Measurements from ENCODE around the gene SLC27A5.

SLC27A5 gene

DNA sequence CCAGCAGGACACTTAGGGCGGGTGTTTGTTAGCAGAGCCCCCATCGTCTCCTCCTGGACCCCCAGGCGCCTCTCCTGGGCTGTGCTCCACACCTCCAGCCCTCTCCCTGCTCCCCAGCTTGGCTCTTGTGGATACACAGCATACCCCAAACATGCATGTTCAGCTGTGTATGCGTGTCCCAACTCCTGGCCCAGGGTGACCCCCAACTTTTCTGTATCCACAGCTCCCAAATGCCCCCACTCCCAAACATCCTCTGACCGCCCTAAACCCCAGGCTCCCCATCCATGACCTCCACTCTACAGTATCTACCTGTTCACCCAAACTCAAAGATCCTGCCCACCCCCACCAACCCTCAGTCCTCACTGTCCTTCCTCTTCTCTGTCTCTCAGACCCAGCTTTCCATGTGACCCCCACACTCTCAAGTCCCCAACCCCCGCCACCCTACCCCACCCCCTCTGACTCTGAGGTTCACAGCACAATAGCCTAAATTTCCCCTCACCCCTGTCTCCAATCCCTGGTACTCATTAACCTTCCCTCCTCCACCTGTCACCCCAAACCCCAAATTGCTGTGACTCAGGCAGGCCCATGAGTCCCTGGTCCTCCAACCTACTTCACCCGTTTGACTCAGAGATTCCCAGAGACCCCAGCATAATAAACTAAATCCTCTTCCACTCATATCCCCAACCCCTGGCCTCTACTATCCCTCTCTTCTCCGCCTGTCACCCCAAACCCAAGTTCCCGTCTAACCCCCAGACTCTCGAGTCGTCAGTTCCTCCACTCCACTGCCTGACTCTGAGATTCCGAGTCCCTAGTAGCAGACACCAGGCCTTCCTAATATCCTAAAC lies 45.7 kb upstream of the SLC27A5 start:
- no peak for TF ChIP-seq ZNF274 (IDR thresholded peaks at IDR 0.05; ENCODE audit: low read depth, low read length)
- no peak for TF ChIP-seq YY1 (IDR thresholded peaks at IDR 0.05; ENCODE audit: insufficient read depth, insufficient read length)
- TF ChIP-seq SUZ12 (IDR thresholded peaks at IDR 0.05; ENCODE audit: extremely low read depth, insufficient read depth, insufficient read length), result no peak
- H3K4me1 ChIP-seq (ENCODE audit: insufficient read depth, insufficient read length), result no peaks in the 10 kb centered on the region

DNA sequence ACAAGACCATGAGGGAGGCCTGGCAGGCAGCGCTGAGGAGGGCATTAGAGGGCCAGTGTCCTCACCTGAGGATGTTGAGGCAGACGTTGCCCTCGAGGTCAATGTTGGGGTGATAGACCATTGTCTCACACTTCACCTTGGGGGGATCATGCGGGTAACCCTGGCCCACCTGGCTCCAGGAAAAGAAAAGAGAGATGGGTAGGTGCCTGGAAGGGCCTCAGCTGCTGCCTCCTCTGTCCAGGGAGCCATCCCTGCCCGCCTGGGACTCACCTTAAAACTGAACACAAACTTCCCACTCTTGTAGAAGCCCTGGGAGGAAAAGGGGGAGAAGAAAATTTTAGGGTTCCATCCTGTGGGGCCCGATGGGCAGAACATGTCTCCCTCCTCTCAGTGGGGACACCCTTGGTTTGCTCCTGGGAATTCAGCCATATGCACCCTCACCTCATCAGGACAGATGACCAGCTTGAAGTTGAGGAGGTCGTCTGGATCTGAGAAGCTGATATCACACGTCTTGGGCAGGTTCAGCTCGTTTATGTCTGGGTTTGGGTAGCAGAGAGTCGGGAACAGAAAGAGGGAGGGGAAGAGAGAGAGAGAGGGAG lies 44.9 kb upstream of the SLC27A5 start:
- H3K9me3 ChIP-seq (ENCODE audit: insufficient read depth, low read length), result no peaks in the 10 kb centered on the region
- H3K36me3 ChIP-seq (ENCODE audit: insufficient read depth, insufficient read length, low read length), result peaks cover 43% of the 10 kb centered on the region
- H3K4me3 ChIP-seq (ENCODE audit: insufficient read length, low read depth), result peak overlapping the region; percentile 50
- TF ChIP-seq SUZ12 (IDR thresholded peaks at IDR 0.05; ENCODE audit: extremely low read depth, insufficient read depth, insufficient read length), result no peak
- no peak for TF ChIP-seq ZNF274 (IDR thresholded peaks at IDR 0.05; ENCODE audit: low read depth, low read length)
- TF ChIP-seq YY1 (IDR thresholded peaks at IDR 0.05; ENCODE audit: insufficient read depth, insufficient read length), result no peak
- H3K27me3 ChIP-seq (ENCODE audit: insufficient read depth, insufficient read length), result no peaks in the 10 kb centered on the region
- DNase-seq (ENCODE audit: low read depth, low spot score), result no peak
- no peaks in the 10 kb centered on the region for H3K4me1 ChIP-seq (ENCODE audit: insufficient read depth, insufficient read length)
- H3K9ac ChIP-seq (ENCODE audit: insufficient read length, low read depth), result peak overlapping the region; percentile 50

More for the DNA sequence above, 45.7 kb upstream of the SLC27A5 start:
- no peaks in the 10 kb centered on the region for H3K9me3 ChIP-seq (ENCODE audit: insufficient read depth, low read length)
- DNase-seq (ENCODE audit: low read depth, low spot score), result no peak
- no peaks in the 10 kb centered on the region for H3K27me3 ChIP-seq (ENCODE audit: insufficient read depth, insufficient read length)
- peak overlapping the region; percentile 50 for H3K4me3 ChIP-seq (ENCODE audit: insufficient read length, low read depth)
- H3K36me3 ChIP-seq (ENCODE audit: insufficient read depth, insufficient read length, low read length), result peaks cover 43% of the 10 kb centered on the region
- H3K9ac ChIP-seq (ENCODE audit: insufficient read length, low read depth), result peak overlapping the region; percentile 76

DNA sequence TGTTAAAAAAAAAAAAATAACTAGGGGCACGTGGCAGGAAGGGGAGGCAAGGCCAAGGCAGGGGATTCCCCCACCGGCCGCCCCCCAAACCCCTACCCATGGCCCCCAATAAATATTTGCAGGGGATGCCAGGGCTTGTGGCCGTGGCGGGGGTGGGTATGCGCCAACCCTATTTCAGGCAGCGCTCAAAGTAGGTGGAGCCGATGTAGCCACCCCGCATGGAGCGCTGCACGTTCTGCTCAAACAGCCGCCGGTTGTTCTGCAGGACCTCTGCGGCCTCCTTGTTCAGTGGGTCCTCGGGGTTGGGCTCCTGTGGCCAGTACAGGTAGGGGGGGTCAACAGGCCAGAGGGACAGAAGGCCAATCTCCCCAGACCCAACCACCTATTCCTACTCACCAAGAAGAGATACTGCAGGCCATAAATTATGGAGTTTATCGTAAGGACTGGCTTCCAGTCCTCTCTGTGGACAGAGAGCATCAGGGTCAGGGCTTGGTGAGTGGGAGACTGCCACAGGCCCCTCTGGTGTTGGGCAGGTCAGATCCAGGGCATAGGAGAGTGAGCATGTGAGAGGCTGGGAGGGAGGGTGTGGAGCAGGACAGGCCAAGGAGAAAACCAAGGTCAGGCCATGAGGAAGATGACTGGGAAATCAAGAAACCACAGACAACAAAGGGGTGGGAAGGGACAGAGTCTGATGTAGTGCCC lies 44.3 kb upstream of the SLC27A5 start:
- Histone ChIP-seq H3K27me3 (ENCODE audit: insufficient read depth, insufficient read length) (no peaks in the 10 kb centered on the region), H3K9me3 (ENCODE audit: insufficient read depth, low read length) (no peaks in the 10 kb centered on the region), H3K4me3 (ENCODE audit: insufficient read length, low read depth) (no peak overlapping the region), H3K4me1 (ENCODE audit: insufficient read depth, insufficient read length) (no peaks in the 10 kb centered on the region), H3K9ac (ENCODE audit: insufficient read length, low read depth) (no peak overlapping the region), H3K36me3 (ENCODE audit: insufficient read depth, insufficient read length, low read length) (peaks cover 46% of the 10 kb centered on the region)
- no peak for DNase-seq (ENCODE audit: low read depth, low spot score)
- TF ChIP-seq YY1 (IDR thresholded peaks at IDR 0.05; ENCODE audit: insufficient read depth, insufficient read length), result no peak
- TF ChIP-seq SUZ12 (IDR thresholded peaks at IDR 0.05; ENCODE audit: extremely low read depth, insufficient read depth, insufficient read length), result no peak
- TF ChIP-seq ZNF274 (IDR thresholded peaks at IDR 0.05; ENCODE audit: low read depth, low read length), result no peak

DNA sequence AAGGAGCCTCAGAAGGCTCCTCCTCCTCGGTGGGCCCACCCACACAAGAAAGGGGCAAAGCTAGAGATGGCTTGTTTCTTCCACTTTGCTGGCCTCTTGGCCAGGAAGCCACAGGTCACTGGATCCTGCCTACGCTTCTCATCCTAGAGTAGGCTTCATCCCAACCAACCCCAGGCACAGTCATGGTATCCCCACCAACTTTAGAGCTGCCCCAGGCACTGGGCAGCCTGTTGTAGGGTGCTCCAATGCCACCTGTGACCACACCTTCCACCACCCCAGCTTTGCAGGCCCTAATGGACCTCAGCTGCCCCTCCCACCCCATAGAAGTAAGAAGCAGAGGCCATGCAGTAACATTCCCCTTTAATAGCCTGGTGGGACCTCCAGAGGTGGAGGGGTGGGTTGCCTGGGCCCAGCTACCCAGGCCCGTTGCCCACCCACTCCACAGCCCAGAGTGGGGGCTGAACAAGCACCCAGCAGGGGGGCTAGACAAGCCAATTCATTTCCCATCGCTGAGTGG lies 43.6 kb upstream of the SLC27A5 start:
- H3K4me3 ChIP-seq (ENCODE audit: insufficient read length, low read depth), result peak overlapping the region; percentile 87
- H3K4me1 ChIP-seq (ENCODE audit: insufficient read depth, insufficient read length), result no peaks in the 10 kb centered on the region
- no peaks in the 10 kb centered on the region for H3K27me3 ChIP-seq (ENCODE audit: insufficient read depth, insufficient read length)
- peaks cover 49% of the 10 kb centered on the region for H3K36me3 ChIP-seq (ENCODE audit: insufficient read depth, insufficient read length, low read length)
- H3K9ac ChIP-seq (ENCODE audit: insufficient read length, low read depth), result peak overlapping the region; percentile 80
- no peak for DNase-seq (ENCODE audit: low read depth, low spot score)
- H3K9me3 ChIP-seq (ENCODE audit: insufficient read depth, low read length), result no peaks in the 10 kb centered on the region
- TF ChIP-seq YY1 (IDR thresholded peaks at IDR 0.05; ENCODE audit: insufficient read depth, insufficient read length) (no peak), SUZ12 (IDR thresholded peaks at IDR 0.05; ENCODE audit: extremely low read depth, insufficient read depth, insufficient read length) (no peak), ZNF274 (IDR thresholded peaks at IDR 0.05; ENCODE audit: low read depth, low read length) (no peak)

DNA sequence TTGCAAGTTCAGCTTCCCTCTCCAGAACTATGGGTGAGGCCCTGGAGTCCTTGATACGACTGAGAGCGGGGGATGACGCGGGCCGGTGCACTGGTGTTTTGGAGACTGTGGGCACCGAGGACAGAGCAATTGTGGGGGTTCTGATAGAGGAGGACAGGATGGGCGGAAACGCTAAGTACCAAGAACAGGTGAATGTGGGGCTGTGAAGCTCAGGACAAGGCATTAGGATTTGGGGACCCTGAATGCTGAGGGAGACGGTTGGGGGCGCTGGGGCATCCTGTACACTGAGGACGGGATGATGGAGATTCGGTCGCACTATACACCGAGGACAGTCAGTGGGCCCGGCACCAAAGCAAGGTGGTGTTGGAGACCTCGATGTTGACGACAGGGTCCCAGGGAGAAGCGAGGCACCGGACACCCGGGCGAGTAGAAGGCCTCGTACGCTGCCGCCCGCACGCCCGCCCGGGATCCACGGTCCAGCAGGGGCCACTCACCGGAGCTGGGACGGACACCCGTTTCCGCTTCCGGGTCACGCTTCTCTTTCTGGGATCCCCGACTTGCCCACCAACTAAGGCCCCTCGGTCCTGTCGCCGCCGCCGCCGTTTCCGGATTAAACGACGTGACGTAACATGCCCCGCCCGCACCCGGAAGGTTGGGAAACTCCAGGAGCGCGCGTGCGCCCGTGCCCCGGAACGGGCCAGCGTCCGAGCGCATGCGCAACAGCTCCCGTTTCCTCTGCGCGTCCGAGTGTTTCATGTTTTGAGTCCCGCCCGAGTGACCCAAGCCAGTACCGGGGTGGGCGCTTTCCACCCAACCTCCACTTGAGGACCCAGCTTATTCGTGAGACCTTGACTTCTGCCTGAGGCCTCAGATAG lies 42.9 kb upstream of the SLC27A5 start, which contains the start of gene CHMP2A:
CHMP2A (minus strand) TSS at position 612 of the 875 bp plus-strand sequence. CDS start 893 bp downstream, outside the sequence.
- peak; percentile 86 for DNase-seq (ENCODE audit: low read depth, low spot score)
- H3K4me3 ChIP-seq (ENCODE audit: insufficient read length, low read depth), result peak within 1 kb of the TSS; percentile 87
- peaks cover 53% of the 10 kb centered on the region for H3K36me3 ChIP-seq (ENCODE audit: insufficient read depth, insufficient read length, low read length)
- no peaks in the 10 kb centered on the region for H3K4me1 ChIP-seq (ENCODE audit: insufficient read depth, insufficient read length)
- H3K9ac ChIP-seq (ENCODE audit: insufficient read length, low read depth), result peak within 1 kb of the TSS; percentile 96
- TF ChIP-seq SUZ12 (IDR thresholded peaks at IDR 0.05; ENCODE audit: extremely low read depth, insufficient read depth, insufficient read length) (no peak), ZNF274 (IDR thresholded peaks at IDR 0.05; ENCODE audit: low read depth, low read length) (no peak), YY1 (IDR thresholded peaks at IDR 0.05; ENCODE audit: insufficient read depth, insufficient read length) (no peak)
- H3K27me3 ChIP-seq (ENCODE audit: insufficient read depth, insufficient read length), result no peaks in the 10 kb centered on the region
- no peaks in the 10 kb centered on the region for H3K9me3 ChIP-seq (ENCODE audit: insufficient read depth, low read length)

DNA sequence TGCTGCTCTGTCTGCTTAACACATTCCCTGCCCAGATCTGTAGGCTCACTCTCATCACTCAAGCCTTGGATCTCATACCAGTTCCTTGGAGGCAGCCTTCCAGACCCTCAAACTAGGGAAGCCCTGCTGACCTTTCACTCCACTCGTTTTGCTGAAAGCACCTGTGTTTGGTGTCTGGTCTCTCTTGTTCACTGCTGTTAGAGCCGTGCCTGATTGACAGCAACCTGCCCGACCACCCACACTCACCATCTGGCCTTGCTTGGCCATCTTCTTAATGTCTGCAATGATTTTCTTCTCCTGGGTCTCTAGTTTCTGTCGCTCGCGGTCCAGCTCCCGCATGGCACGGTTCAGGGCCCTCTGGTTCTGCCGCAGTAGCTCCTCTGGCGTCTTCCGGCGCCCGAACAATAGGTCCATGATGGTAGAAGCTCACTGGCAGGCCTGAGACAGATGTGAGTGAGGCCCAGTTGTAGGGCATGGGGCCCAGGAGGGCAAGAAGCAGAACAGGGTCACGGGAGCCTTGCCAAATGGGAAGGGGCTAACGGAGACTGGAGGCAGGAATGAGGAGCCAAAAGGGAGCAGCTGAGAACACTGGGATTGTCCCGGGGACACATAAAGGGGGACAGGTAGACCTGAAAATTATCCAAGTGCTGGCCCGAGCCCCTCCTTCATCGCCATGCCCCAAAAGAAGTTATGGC lies 42.2 kb upstream of the SLC27A5 start:
- DNase-seq (ENCODE audit: low read depth, low spot score), result no peak
- TF ChIP-seq YY1 (IDR thresholded peaks at IDR 0.05; ENCODE audit: insufficient read depth, insufficient read length) (no peak), SUZ12 (IDR thresholded peaks at IDR 0.05; ENCODE audit: extremely low read depth, insufficient read depth, insufficient read length) (no peak), ZNF274 (IDR thresholded peaks at IDR 0.05; ENCODE audit: low read depth, low read length) (no peak)
- no peaks in the 10 kb centered on the region for H3K27me3 ChIP-seq (ENCODE audit: insufficient read depth, insufficient read length)
- no peaks in the 10 kb centered on the region for H3K4me1 ChIP-seq (ENCODE audit: insufficient read depth, insufficient read length)
- peak overlapping the region; percentile 96 for H3K9ac ChIP-seq (ENCODE audit: insufficient read length, low read depth)
- H3K9me3 ChIP-seq (ENCODE audit: insufficient read depth, low read length), result no peaks in the 10 kb centered on the region
- H3K36me3 ChIP-seq (ENCODE audit: insufficient read depth, insufficient read length, low read length), result peaks cover 61% of the 10 kb centered on the region
- H3K4me3 ChIP-seq (ENCODE audit: insufficient read length, low read depth), result peak overlapping the region; percentile 87

Measured in NT2/D1 (cell line).